HUES64 (cell line): ENCODE measurements around the gene MRPL19.
A peak's percentile ranks its signal among the peaks of the same experiment; 100 is the strongest.
"Not testable (repeated sequence)": the region's sequence is repeated elsewhere in the genome, so short reads cannot be mapped to it uniquely, and the experiment has no call there.

Source experiments
- H3K27ac ChIP-seq: 2 replicates; pipeline ENCODE4 v1.7.0; 2013; ENCODE audit warnings: low read depth, low read length, inconsistent platforms
- H3K27me3 ChIP-seq: 2 replicates; pipeline ENCODE4 v1.6.1; 2013; ENCODE audit warnings: mild to moderate bottlenecking, low read length; ENCODE audit not compliant: insufficient read depth
- H3K36me3 ChIP-seq: 2 replicates; pipeline ENCODE4 v1.6.1; 2013; ENCODE audit warnings: mild to moderate bottlenecking, low read length; ENCODE audit not compliant: insufficient read depth
- H3K4me1 ChIP-seq: 2 replicates; pipeline ENCODE4 v1.6.1; 2013; ENCODE audit warnings: mild to moderate bottlenecking, low read length, moderate library complexity; ENCODE audit not compliant: insufficient read depth
- H3K4me3 ChIP-seq: 2 replicates; pipeline ENCODE4 v1.5.1; 2013; ENCODE audit warnings: mild to moderate bottlenecking, low read length, moderate library complexity
- H3K9ac ChIP-seq: 2 replicates; pipeline ENCODE4 v1.6.1; 2013; ENCODE audit warnings: mild to moderate bottlenecking, low read depth, low read length
- H3K9me3 ChIP-seq: 2 replicates; pipeline ENCODE4 v1.6.1; 2013; ENCODE audit warnings: low read depth, low read length; ENCODE audit not compliant: insufficient read depth
- WGBS: fragments of 150-250, 120-280 bp; methylation state at CpG from one replicate; pipeline ENCODE4 v1.1.7; 2013; ENCODE audit warnings: missing lambda C conversion rate; 5-methylcytosine and 5-hydroxymethylcytosine counted together

MRPL19 gene

DNA sequence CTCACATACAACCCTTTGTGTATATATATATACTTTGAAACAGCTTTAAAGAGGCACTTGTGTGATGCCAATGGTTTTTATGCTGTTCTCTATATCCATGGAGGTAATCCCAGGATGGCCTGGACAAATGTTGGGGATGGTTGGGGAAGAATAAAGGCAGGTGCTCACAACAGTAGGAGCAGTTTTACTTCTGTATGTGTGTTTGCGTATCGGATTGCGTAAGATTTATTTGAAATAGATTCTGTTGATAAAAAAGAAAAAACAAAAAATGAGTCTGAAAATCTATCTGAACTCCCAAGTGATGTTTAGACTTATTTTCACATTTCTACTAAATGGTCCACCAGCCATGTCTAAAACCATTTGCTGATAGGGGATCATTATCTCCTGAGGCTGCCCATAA, 29.3 kb downstream of the MRPL19 start:
- H3K27me3 ChIP-seq, result no peaks in the 10 kb centered on the region
- no peaks in the 10 kb centered on the region for H3K4me1 ChIP-seq
- 91% methylated on average over 3 of the region's 3 CpGs for WGBS
- H3K9ac ChIP-seq, result no peak overlapping the region
- H3K36me3 ChIP-seq, result peaks cover 42% of the 10 kb centered on the region
- H3K4me3 ChIP-seq, result no peak overlapping the region
- no peaks in the 10 kb centered on the region for H3K9me3 ChIP-seq
- no peak overlapping the region for H3K27ac ChIP-seq

GRCh38 chr2:75676464-75676863, 29.9 kb downstream of the MRPL19 start:
- H3K4me3 ChIP-seq, result no peak overlapping the region
- no peaks in the 10 kb centered on the region for H3K27me3 ChIP-seq
- H3K27ac ChIP-seq, result no peak overlapping the region
- H3K9me3 ChIP-seq, result no peaks in the 10 kb centered on the region
- H3K9ac ChIP-seq, result no peak overlapping the region
- H3K4me1 ChIP-seq, result no peaks in the 10 kb centered on the region
- peaks cover 41% of the 10 kb centered on the region for H3K36me3 ChIP-seq
- WGBS, result 99% methylated on average over 3 of the region's 3 CpGs

- Histone ChIP-seq H3K4me3 (no peak overlapping the region), H3K9me3 (no peaks in the 10 kb centered on the region), H3K4me1 (no peaks in the 10 kb centered on the region), H3K9ac (no peak overlapping the region), H3K27me3 (no peaks in the 10 kb centered on the region), H3K27ac (no peak overlapping the region), H3K36me3 (peaks cover 26% of the 10 kb centered on the region)
- WGBS, result 81% methylated on average over 1 of the region's 1 CpG
Measured at GRCh38 chr2:75679556-75679955, 33.0 kb downstream of the MRPL19 start.

GRCh38 chr2:75680402-75680801, 33.8 kb downstream of the MRPL19 start:
- H3K9ac ChIP-seq, result no peak overlapping the region
- H3K27ac ChIP-seq, result no peak overlapping the region
- no peaks in the 10 kb centered on the region for H3K27me3 ChIP-seq
- WGBS, result 89% methylated on average over 1 of the region's 1 CpG
- no peak overlapping the region for H3K4me3 ChIP-seq
- no peaks in the 10 kb centered on the region for H3K4me1 ChIP-seq
- peaks cover 30% of the 10 kb centered on the region for H3K36me3 ChIP-seq
- H3K9me3 ChIP-seq, result no peaks in the 10 kb centered on the region

- H3K36me3 ChIP-seq, result peaks cover 58% of the 10 kb centered on the region
- 96% methylated on average over 5 of the region's 5 CpGs for WGBS
- not testable (repeated sequence) for H3K4me1 ChIP-seq, H3K27ac ChIP-seq, H3K9me3 ChIP-seq, H3K9ac ChIP-seq, H3K27me3 ChIP-seq, H3K4me3 ChIP-seq
Measured at GRCh38 chr2:75683430-75683829, 36.8 kb downstream of the MRPL19 start.

DNA sequence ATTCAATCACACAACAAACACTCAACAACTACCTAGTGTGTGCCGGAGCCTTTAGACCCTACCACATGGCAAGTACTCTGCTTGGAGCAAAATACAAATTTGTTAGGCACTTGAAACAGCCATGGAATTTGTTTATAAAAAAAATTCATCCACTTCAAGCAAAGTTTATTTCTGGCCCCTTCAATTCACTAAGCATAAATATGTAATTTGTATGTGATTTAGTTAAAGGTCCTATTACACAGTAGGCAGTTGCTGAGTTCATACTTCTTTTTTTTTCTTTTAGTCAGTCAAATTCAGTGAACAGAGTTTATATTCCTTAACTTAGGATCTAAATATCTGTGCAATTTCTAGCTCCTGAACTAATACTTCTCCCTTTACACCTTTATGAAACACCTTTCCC, 41.6 kb downstream of the MRPL19 start:
- peaks cover 78% of the 10 kb centered on the region for H3K36me3 ChIP-seq
- H3K4me1 ChIP-seq, result no peaks in the 10 kb centered on the region
- H3K4me3 ChIP-seq, result no peak overlapping the region
- H3K9ac ChIP-seq, result no peak overlapping the region
- no peaks in the 10 kb centered on the region for H3K9me3 ChIP-seq
- H3K27ac ChIP-seq, result no peak overlapping the region
- WGBS, result 100% methylated on average over 1 of the region's 1 CpG
- no peaks in the 10 kb centered on the region for H3K27me3 ChIP-seq

DNA sequence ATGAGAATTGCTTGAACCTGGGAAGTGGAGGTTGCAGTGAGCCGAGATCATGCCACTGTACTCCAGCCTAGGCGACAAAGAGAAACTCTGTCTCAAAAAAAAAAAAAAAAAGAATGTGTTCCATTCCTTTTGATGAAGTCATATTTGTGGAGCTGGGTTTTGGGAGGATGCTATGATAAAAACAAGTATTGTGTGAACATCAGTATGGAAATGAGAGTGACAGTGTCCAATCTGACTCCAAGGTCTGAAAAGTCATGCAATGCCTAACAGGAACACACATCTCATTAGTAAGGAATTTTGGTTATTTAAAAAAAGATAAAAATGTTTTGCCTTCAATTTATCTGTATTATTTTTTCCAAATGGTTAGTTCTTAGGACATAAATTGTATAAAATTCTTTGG, 52.3 kb downstream of the MRPL19 start:
- Histone ChIP-seq H3K9ac (no peak overlapping the region), H3K36me3 (peaks cover 97% of the 10 kb centered on the region), H3K4me1 (no peaks in the 10 kb centered on the region), H3K27me3 (no peaks in the 10 kb centered on the region), H3K27ac (no peak overlapping the region), H3K4me3 (no peak overlapping the region), H3K9me3 (peaks cover 3% of the 10 kb centered on the region; the same call in 1 of the 2 replicates)
- 94% methylated on average over 2 of the region's 2 CpGs for whole genome bisulfite sequencing

DNA sequence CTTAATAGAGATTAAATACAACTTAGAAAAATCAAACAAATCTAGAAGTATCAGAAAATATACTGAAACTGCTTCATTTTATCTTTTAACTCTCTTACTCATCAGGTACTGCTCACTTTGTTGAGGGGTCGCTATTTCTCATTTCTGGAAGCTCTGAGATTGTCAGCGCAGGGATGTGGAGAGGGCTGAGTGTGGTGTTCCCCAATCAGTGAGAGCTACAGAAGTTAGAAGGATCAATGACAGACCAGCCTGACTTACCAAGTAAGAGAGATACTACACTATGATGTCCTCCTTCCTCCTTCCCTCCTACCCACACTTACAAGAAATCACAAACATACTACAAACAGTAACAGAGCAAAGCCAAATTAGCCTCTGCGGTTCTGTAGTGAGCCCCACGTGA, 56.0 kb downstream of the MRPL19 start:
- no peaks in the 10 kb centered on the region for H3K4me1 ChIP-seq
- no peak overlapping the region for H3K9ac ChIP-seq
- H3K27me3 ChIP-seq, result no peaks in the 10 kb centered on the region
- H3K27ac ChIP-seq, result no peak overlapping the region
- peaks cover 91% of the 10 kb centered on the region for H3K36me3 ChIP-seq
- no peaks in the 10 kb centered on the region; the same call in 1 of the 2 replicates for H3K9me3 ChIP-seq
- WGBS, result 99% methylated on average over 4 of the region's 4 CpGs
- no peak overlapping the region for H3K4me3 ChIP-seq

DNA sequence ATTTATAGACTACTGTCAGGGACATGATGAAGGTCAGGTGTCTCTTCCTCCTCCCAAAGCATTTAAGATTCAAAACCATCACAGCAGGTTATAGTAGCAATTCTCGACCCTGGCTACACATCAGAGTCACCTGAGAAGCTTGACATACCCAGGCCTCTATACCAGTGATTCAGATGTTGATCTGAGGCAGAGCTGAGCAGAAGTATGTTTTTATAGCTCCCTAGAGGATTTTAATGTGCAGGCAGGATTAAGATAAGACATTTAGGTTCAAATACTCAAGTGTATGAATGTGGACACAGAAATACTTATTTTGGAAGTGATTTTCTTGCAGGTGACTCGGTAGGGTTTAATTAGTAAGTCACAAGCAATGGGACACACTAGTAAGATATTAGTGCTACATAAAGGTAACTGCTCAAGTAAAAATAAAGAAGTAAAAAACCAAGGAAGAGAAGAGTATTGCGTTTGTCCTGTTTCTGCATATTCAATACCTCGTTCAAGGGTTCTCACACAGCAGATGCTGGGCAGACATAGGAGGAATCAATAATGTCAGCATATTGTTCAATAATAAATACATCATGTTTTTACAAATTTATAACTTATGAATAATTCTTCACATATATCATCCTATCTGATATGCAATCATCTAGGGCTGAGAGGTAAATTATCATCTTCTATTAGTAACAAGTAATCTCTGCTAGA, 57.2 kb downstream of the MRPL19 start:
- Histone ChIP-seq H3K27me3 (no peaks in the 10 kb centered on the region), H3K4me1 (no peaks in the 10 kb centered on the region), H3K36me3 (peaks cover 79% of the 10 kb centered on the region), H3K9me3 (no peaks in the 10 kb centered on the region), H3K9ac (no peak overlapping the region), H3K4me3 (no peak overlapping the region), H3K27ac (no peak overlapping the region)
- WGBS, result 99% methylated on average over 4 of the region's 4 CpGs

DNA sequence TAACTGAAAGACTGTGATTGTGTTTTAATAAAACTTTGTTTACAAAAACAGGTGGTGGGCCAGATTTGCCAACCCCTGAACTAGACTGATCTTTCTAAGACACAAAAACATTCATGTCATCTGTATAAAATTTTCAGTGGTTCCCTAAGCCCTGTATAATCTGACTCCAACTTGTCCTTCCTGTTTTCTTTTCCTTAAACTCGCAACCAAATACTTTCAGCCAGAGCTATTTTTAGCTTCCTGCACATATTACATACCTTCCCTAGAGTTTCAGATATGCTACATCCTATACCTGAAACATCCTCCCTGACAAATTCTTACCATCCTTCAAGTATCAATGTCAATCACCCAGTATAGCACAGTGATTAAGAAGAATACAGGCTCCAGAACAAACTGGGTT, 59.3 kb downstream of the MRPL19 start:
- Histone ChIP-seq H3K4me3 (no peak overlapping the region), H3K9me3 (no peaks in the 10 kb centered on the region), H3K27me3 (no peaks in the 10 kb centered on the region), H3K27ac (no peak overlapping the region), H3K4me1 (peaks cover 7% of the 10 kb centered on the region; the same call in 1 of the 2 replicates), H3K9ac (no peak overlapping the region), H3K36me3 (peaks cover 58% of the 10 kb centered on the region)
- WGBS, result 94% methylated on average over 1 of the region's 1 CpG

- no peaks in the 10 kb centered on the region for H3K9me3 ChIP-seq
- no peak overlapping the region for H3K27ac ChIP-seq
Measured at GRCh38 chr2:75707901-75708300, 61.3 kb downstream of the MRPL19 start.

DNA sequence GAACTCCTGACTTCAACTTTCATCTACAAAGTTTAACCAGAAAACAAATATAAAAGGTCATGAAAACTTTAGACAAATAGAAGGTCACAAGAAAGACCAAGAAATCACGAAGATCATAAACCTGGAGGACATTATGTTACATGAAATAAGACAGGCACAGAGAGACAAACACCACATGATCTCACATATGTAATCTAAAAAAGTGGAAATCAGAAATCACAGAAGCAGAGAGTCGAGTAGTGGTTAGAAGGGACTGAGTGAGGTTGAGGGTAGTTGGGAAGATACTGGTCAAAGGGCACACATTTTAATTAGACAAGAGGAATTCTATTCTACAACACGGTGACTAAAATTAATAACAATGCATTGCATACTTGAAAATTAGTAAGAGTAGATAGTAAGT, 62.7 kb downstream of the MRPL19 start:
- peaks cover 11% of the 10 kb centered on the region; the same call in 1 of the 2 replicates for H3K4me1 ChIP-seq
- H3K27ac ChIP-seq, result no peak overlapping the region
- H3K27me3 ChIP-seq, result no peaks in the 10 kb centered on the region
- H3K4me3 ChIP-seq, result peak overlapping the region; percentile 75
- WGBS, result 88% methylated on average over 2 of the region's 3 CpGs
- no peaks in the 10 kb centered on the region for H3K9me3 ChIP-seq
- H3K9ac ChIP-seq, result no peak overlapping the region
- H3K36me3 ChIP-seq, result peaks cover 24% of the 10 kb centered on the region

More at GRCh38 chr2:75707901-75708300, 61.3 kb downstream of the MRPL19 start:
- no peak overlapping the region for H3K9ac ChIP-seq
- peaks cover 38% of the 10 kb centered on the region for H3K36me3 ChIP-seq
- WGBS, result 94% methylated on average over 3 of the region's 3 CpGs
- no peak overlapping the region for H3K4me3 ChIP-seq
- peaks cover 11% of the 10 kb centered on the region; the same call in 1 of the 2 replicates for H3K4me1 ChIP-seq
- H3K27me3 ChIP-seq, result no peaks in the 10 kb centered on the region
